Measurements from ENCODE around the gene FDX2. TPM values are rescaled to one million over a fixed set of nuclear protein-coding genes. Genes with fewer than 3 reads are reported as not detected.

Gene FDX2
- total RNA-seq, 2 experiments from 2014 or later, result 18.3 to 19.6 TPM

DNA sequence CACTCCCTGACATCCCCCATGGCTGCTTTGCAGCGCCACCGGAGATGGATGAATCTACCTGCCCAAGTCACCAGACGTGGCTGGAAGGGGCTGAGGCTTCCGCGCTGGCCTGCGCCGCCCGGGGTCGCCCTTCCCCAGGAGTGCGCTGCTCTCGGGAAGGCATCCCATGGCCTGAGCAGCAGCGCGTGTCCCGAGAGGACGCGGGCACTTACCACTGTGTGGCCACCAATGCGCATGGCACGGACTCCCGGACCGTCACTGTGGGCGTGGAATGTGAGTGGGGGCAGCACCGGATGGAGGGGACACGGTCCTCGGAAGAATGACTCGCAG is 21.5 kb downstream of the FDX2 start:
- Mint-ChIP-seq H3K4me3 (no peak overlapping the region), H3K27ac (no peak overlapping the region), H3K4me1 (peaks cover 32% of the 10 kb centered on the region), H3K27me3 (peaks cover 74% of the 10 kb centered on the region), H3K36me3 (peaks cover 2% of the 10 kb centered on the region), H3K9me3 (no peaks in the 10 kb centered on the region)
- DNase-seq, result no peak

DNA sequence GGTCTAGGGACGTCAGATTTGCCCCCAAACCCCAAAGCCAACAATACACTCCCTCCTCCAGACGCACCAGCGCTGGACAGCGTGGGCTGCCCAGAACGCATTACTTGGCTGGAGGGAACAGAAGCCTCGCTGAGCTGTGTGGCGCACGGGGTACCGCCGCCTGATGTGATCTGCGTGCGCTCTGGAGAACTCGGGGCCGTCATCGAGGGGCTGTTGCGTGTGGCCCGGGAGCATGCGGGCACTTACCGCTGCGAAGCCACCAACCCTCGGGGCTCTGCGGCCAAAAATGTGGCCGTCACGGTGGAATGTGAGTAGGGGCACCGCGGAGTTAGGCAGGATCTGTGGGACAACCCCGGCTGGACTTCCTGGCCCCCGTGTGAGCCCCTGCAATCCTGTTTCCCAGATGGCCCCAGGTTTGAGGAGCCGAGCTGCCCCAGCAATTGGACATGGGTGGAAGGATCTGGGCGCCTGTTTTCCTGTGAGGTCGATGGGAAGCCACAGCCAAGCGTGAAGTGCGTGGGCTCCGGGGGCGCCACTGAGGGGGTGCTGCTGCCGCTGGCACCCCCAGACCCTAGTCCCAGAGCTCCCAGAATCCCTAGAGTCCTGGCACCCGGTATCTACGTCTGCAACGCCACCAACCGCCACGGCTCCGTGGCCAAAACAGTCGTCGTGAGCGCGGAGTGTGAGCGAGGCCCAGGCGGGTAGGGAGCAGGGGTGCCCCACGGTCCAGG is 22.0 kb downstream of the FDX2 start:
- H3K36me3 Mint-ChIP-seq, result peaks cover 2% of the 10 kb centered on the region
- peaks cover 37% of the 10 kb centered on the region for H3K4me1 Mint-ChIP-seq
- H3K27me3 Mint-ChIP-seq, result peaks cover 78% of the 10 kb centered on the region
- H3K27ac Mint-ChIP-seq, result no peak overlapping the region
- no peak for DNase-seq
- no peaks in the 10 kb centered on the region for H3K9me3 Mint-ChIP-seq
- H3K4me3 Mint-ChIP-seq, result no peak overlapping the region

DNA sequence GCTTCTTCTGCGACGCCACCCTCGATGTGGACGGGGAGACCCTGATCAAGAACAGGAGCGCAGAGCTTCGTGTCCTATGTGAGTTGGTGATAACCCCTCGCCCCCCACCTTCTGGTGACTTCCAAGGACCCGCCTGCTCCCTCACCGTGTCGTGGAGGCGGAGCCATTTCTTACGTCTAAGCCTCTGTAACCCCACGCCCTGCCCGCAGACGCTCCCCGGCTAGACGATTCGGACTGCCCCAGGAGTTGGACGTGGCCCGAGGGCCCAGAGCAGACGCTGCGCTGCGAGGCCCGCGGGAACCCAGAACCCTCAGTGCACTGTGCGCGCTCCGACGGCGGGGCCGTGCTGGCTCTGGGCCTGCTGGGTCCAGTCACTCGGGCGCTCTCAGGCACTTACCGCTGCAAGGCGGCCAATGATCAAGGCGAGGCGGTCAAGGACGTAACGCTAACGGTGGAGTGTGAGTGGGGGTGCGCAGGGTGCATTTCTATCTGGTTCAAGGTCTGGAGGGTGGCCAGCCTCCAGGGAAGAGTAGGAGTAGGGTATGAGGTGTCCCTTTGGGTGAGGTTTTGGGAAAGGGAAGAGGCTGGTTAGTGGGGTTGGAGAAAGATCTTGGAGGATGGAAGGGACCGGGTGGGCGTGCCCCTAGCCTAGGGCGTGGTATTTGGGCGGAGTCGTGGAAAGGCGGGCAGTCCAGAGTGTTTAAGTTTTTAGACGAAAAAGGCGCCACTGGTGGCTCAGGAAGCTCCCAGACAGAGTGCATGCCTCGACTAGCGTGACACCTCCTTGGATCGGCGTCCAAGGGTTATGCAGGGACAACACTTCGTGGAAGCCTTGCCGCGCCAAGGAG is 22.8 kb downstream of the FDX2 start:
- Mint-ChIP-seq H3K4me3 (peak overlapping the region; percentile 63), H3K9me3 (no peaks in the 10 kb centered on the region), H3K27ac (no peak overlapping the region), H3K27me3 (peaks cover 86% of the 10 kb centered on the region), H3K36me3 (peaks cover 2% of the 10 kb centered on the region), H3K4me1 (peaks cover 43% of the 10 kb centered on the region)
- DNase-seq, result no peak

DNA sequence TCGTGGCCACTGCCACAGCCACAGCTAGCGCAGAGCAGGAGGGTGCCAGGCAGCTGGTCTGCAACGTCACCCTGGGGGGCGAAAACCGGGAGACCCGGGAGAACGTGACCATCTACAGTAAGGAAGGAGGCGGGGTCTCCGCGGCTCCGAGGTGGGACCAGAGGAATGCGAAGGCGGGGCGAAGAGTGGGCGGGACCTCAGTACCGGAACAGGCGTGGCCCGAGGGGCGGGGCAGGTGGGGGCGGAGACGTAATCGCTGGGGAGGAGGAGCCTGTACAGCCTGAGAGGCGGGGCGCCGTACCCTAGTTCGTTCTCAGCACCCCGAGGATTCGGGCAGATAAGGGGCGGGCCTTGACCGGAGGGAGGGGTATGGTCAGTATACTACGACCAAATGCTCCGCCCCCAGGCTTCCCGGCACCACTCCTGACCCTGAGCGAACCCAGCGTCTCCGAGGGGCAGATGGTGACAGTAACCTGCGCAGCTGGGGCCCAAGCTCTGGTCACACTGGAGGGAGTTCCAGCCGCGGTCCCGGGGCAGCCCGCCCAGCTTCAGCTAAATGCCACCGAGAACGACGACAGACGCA is 23.5 kb downstream of the FDX2 start:
- Mint-ChIP-seq H3K9me3 (no peaks in the 10 kb centered on the region), H3K36me3 (peaks cover 2% of the 10 kb centered on the region), H3K27me3 (peaks cover 93% of the 10 kb centered on the region), H3K27ac (no peak overlapping the region), H3K4me1 (peaks cover 47% of the 10 kb centered on the region), H3K4me3 (peak overlapping the region; percentile 63)
- peak; percentile 70 for DNase-seq

DNA sequence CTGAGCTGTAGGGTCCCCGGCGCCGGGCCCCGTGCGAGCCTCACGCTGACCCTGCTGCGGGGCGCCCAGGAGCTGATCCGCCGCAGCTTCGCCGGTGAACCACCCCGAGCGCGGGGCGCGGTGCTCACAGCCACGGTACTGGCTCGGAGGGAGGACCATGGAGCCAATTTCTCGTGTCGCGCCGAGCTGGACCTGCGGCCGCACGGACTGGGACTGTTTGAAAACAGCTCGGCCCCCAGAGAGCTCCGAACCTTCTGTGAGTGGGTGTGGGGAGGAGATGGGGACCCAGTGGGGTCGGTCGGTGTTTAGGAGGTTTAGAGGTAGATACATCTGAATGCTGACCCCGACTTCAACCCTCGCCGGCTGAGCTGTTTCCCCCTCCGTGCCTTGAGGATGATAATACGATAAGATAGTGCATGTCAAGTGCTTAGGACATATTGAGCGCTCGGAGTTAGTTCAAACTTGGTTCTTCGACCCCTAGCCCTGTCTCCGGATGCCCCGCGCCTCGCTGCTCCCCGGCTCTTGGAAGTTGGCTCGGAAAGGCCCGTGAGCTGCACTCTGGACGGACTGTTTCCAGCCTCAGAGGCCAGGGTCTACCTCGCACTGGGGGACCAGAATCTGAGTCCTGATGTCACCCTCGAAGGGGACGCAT is 24.1 kb downstream of the FDX2 start:
- H3K36me3 Mint-ChIP-seq, result peaks cover 2% of the 10 kb centered on the region
- H3K4me1 Mint-ChIP-seq, result peaks cover 51% of the 10 kb centered on the region
- H3K27ac Mint-ChIP-seq, result no peak overlapping the region
- H3K9me3 Mint-ChIP-seq, result no peaks in the 10 kb centered on the region
- peak overlapping the region; percentile 63 for H3K4me3 Mint-ChIP-seq
- peaks cover 92% of the 10 kb centered on the region for H3K27me3 Mint-ChIP-seq
- no peak for DNase-seq

DNA sequence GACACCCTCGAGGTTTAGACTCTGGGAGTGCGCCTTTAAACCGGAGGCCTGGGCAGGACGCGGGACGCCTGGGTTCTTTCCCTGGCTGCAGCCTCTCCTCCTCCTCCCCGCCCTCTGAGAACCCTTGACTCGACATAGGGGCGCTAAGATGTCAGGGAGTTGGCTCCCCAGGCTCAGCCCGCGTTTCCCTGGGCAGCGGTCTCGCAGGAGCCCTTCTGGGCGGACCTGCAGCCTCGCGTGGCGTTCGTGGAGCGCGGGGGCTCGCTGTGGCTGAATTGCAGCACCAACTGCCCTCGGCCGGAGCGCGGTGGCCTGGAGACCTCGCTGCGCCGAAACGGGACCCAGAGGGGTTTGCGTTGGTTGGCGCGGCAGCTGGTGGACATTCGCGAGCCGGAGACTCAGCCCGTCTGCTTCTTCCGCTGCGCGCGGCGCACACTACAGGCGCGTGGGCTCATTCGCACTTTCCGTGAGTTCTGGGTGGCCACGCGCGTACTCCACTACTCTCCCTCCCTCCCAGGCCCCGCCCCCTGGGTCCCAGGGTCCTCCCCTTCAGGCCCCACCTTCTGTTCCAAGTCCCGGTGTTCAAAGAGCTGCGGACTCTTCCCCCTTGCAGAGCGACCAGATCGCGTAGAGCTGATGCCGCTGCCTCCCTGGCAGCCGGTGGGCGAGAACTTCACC is 24.8 kb downstream of the FDX2 start:
- Mint-ChIP-seq H3K27ac (no peak overlapping the region), H3K36me3 (peaks cover 7% of the 10 kb centered on the region), H3K9me3 (no peaks in the 10 kb centered on the region), H3K4me3 (peak overlapping the region; percentile 77), H3K4me1 (peaks cover 57% of the 10 kb centered on the region), H3K27me3 (peaks cover 90% of the 10 kb centered on the region)
- DNase-seq, result peak; percentile 48

DNA sequence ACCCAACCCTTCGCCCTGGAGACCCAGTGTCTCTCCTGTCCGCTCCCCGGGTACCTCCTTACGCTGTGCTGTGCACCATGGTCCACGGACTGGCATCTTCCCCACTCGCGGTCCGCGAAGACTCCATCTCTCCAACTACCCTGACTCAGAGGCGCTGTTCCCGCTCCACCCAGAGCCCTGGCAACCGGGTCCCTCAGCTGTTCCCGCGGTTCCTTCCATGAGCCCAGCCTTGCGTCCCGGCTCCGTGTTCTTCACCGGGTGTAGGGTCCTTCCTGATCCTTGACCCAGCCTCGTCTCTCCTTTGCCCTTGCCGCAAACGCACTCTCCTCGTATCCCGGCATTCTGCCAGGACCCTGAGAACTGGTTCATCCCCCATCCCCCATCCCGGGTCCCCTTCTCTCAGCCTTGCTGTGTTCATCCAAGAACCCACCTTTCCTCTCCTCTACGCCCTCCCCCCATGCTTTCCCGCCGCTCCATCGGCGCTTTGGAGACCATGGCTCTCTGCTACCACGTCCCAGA is 25.4 kb downstream of the FDX2 start:
- Mint-ChIP-seq H3K36me3 (peaks cover 10% of the 10 kb centered on the region), H3K9me3 (no peaks in the 10 kb centered on the region), H3K4me3 (peak overlapping the region; percentile 77), H3K27ac (peak overlapping the region; percentile 11), H3K4me1 (peaks cover 55% of the 10 kb centered on the region), H3K27me3 (peaks cover 84% of the 10 kb centered on the region)
- no peak for DNase-seq

DNA sequence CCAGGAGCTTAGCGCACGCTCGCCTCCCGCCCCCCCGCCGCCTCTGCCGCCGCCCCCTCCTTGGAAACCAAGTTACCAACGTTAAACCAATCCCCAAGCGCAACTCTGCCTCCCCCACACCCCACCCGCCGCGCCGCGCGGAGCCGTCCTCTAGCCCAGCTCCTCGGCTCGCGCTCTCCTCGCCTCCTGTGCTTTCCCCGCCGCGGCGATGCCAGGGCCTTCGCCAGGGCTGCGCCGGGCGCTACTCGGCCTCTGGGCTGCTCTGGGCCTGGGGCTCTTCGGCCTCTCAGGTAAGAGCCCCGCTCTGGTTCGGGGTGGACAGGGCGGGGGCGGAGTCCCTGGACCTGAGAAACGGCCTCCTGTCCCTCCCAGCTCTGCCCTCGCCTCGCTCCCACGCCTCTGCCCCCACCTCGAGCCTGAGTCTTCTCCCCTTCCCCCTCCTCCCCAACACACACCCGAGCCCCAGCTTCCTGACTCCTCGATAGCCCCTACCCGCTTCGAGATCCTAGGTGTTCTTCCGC is 25.9 kb downstream of the FDX2 start, which contains the start of gene ICAM5:
Gene ICAM5 (plus strand): TSS at position 117 of the 521 bp plus-strand sequence. CDS start 92 bp downstream, at position 209.
- peak within 1 kb of the TSS; percentile 25 for H3K27ac Mint-ChIP-seq
- H3K9me3 Mint-ChIP-seq, result no peaks in the 10 kb centered on the region
- H3K4me3 Mint-ChIP-seq, result peak within 1 kb of the TSS; percentile 77
- DNase-seq, result peak; percentile 57
- H3K36me3 Mint-ChIP-seq, result peaks cover 16% of the 10 kb centered on the region
- peaks cover 79% of the 10 kb centered on the region for H3K27me3 Mint-ChIP-seq
- peaks cover 58% of the 10 kb centered on the region for H3K4me1 Mint-ChIP-seq

DNA sequence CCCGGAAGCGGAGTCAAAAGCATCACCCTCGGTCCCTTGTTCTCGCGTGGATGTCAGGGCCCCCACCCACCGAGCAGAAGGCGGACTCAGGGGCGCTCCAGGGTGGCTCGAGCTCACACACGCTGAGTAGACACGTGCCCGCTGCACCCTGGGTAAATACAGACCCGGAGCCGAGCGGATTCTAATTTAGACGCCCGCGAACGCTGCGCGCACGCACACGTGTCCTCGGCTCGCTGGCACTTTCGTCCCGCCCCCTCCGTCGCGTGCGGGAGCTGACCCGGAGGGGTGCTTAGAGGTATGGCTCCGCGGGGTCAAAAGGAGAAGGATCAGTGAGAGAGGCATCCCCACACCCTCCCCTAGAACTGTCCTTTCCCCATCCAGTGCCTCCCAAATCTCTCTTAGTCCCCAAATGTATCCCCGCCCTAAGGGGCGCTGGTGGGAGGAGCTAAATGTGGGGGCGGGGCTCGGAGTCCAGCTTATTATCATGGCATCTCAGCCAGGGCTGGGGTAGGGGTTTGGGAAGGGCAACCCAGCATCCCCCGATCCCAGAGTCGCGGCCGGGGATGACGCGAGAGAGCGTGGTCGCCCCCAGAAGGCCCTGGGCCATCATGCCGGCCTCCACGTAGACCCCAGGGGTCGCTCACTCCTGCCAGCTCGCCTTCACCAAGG is 26.5 kb downstream of the FDX2 start:
- H3K4me1 Mint-ChIP-seq, result peaks cover 54% of the 10 kb centered on the region
- H3K36me3 Mint-ChIP-seq, result peaks cover 22% of the 10 kb centered on the region
- no peaks in the 10 kb centered on the region for H3K9me3 Mint-ChIP-seq
- peak overlapping the region; percentile 77 for H3K4me3 Mint-ChIP-seq
- H3K27me3 Mint-ChIP-seq, result peaks cover 73% of the 10 kb centered on the region
- no peak overlapping the region for H3K27ac Mint-ChIP-seq
- DNase-seq, result peak; percentile 77

DNA sequence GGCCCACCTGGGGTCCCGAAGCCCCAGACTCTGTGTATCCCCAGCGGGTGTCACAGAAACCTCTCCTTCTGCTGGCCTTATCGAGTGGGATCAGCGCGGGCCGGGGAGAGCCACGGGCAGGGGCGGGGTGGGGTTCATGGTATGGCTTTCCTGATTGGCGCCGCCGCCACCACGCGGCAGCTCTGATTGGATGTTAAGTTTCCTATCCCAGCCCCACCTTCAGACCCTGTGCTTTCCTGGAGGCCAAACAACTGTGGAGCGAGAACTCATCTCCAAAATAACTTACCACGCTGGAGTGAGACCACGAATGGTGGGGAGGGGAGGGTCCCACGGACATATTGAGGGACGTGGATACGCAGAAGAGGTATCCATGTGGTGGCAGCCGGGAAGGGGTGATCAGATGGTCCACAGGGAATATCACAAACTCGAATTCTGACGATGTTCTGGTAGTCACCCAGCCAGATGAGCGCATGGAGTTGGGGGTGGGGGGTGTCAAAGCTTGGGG is 27.1 kb downstream of the FDX2 start:
- peak; percentile 44 for DNase-seq
- H3K4me3 Mint-ChIP-seq, result peak overlapping the region; percentile 77
- H3K27ac Mint-ChIP-seq, result peak overlapping the region; percentile 25
- H3K4me1 Mint-ChIP-seq, result peaks cover 54% of the 10 kb centered on the region
- H3K9me3 Mint-ChIP-seq, result no peaks in the 10 kb centered on the region
- peaks cover 25% of the 10 kb centered on the region for H3K36me3 Mint-ChIP-seq
- peaks cover 67% of the 10 kb centered on the region for H3K27me3 Mint-ChIP-seq

DNA sequence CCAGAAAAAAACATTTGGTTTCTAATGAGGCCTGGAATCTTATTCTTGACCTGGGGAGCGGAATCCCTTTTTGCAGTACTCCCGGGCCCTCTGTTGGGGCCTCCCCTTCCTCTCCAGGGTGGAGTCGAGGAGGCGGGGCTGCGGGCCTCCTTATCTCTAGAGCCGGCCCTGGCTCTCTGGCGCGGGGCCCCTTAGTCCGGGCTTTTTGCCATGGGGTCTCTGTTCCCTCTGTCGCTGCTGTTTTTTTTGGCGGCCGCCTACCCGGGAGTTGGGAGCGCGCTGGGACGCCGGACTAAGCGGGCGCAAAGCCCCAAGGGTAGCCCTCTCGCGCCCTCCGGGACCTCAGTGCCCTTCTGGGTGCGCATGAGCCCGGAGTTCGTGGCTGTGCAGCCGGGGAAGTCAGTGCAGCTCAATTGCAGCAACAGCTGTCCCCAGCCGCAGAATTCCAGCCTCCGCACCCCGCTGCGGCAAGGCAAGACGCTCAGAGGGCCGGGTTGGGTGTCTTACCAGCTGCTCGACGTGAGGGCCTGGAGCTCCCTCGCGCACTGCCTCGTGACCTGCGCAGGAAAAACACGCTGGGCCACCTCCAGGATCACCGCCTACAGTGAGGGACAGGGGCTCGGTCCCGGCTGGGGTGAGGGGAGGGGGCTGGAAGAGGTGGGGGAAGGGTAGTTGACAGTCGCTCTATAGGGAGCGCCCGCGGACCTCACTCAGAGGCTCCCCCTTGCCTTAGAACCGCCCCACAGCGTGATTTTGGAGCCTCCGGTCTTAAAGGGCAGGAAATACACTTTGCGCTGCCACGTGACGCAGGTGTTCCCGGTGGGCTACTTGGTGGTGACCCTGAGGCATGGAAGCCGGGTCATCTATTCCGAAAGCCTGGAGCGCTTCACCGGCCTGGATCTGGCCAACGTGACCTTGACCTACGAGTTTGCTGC is 28.7 kb downstream of the FDX2 start, which contains the start of gene ICAM4:
Gene ICAM4 (plus strand): TSS at position 153 of the 935 bp plus-strand sequence. CDS start 58 bp downstream, at position 211.
- peak; percentile 37 for DNase-seq
- H3K4me3 Mint-ChIP-seq, result peak within 1 kb of the TSS; percentile 10
- H3K9me3 Mint-ChIP-seq, result no peaks in the 10 kb centered on the region
- H3K36me3 Mint-ChIP-seq, result peaks cover 29% of the 10 kb centered on the region
- peaks cover 43% of the 10 kb centered on the region for H3K4me1 Mint-ChIP-seq
- no peak within 1 kb of the TSS for H3K27ac Mint-ChIP-seq
- peaks cover 50% of the 10 kb centered on the region for H3K27me3 Mint-ChIP-seq

DNA sequence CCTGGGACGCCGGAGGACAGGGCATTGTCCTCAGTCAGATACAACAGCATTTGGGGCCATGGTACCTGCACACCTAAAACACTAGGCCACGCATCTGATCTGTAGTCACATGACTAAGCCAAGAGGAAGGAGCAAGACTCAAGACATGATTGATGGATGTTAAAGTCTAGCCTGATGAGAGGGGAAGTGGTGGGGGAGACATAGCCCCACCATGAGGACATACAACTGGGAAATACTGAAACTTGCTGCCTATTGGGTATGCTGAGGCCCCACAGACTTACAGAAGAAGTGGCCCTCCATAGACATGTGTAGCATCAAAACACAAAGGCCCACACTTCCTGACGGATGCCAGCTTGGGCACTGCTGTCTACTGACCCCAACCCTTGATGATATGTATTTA is 30.4 kb downstream of the FDX2 start:
- no peak for DNase-seq
- no peak overlapping the region for H3K4me3 Mint-ChIP-seq
- no peak overlapping the region for H3K27ac Mint-ChIP-seq
- H3K4me1 Mint-ChIP-seq, result peaks cover 34% of the 10 kb centered on the region
- no peaks in the 10 kb centered on the region for H3K9me3 Mint-ChIP-seq
- H3K27me3 Mint-ChIP-seq, result peaks cover 34% of the 10 kb centered on the region
- peaks cover 36% of the 10 kb centered on the region for H3K36me3 Mint-ChIP-seq

DNA sequence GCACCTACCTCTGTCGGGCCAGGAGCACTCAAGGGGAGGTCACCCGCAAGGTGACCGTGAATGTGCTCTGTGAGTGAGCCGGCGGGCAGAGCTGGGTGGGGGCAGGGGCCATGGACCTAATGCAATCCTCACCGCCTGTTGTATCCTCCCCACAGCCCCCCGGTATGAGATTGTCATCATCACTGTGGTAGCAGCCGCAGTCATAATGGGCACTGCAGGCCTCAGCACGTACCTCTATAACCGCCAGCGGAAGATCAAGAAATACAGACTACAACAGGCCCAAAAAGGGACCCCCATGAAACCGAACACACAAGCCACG is 30.9 kb downstream of the FDX2 start:
- Mint-ChIP-seq H3K9me3 (no peaks in the 10 kb centered on the region), H3K4me1 (peaks cover 33% of the 10 kb centered on the region), H3K4me3 (no peak overlapping the region)

More for the DNA sequence above, 30.9 kb downstream of the FDX2 start:
- H3K27ac Mint-ChIP-seq, result no peak overlapping the region
- peaks cover 38% of the 10 kb centered on the region for H3K36me3 Mint-ChIP-seq
- peaks cover 29% of the 10 kb centered on the region for H3K27me3 Mint-ChIP-seq
- DNase-seq, result no peak
